Measurements from ENCODE around the gene MBNL2.

The MBNL2 gene

DNA sequence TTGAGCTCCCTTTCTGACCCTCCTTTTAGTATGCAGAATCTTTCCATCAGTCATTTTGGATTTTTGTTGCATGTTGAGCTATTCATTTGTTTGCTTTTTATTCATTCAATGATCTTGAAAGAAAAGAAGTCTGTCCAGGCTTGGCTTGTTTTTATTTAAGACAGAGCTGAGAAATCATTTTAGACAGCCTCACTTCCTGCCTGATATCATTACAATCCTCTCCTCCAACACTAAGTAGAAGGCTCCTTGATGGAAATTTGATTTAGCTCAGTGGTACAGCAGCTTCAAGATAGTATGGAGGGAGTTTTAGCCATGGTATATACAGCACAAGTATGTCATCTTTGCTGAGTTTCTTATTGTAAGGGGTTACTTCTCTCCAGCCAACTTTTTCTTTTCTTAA is 28.4 kb downstream of the MBNL2 start:
- no peak overlapping the region for H3K4me3 ChIP-seq (ENCODE audit: low read depth, low read length)
- TF ChIP-seq, protein P1, sequence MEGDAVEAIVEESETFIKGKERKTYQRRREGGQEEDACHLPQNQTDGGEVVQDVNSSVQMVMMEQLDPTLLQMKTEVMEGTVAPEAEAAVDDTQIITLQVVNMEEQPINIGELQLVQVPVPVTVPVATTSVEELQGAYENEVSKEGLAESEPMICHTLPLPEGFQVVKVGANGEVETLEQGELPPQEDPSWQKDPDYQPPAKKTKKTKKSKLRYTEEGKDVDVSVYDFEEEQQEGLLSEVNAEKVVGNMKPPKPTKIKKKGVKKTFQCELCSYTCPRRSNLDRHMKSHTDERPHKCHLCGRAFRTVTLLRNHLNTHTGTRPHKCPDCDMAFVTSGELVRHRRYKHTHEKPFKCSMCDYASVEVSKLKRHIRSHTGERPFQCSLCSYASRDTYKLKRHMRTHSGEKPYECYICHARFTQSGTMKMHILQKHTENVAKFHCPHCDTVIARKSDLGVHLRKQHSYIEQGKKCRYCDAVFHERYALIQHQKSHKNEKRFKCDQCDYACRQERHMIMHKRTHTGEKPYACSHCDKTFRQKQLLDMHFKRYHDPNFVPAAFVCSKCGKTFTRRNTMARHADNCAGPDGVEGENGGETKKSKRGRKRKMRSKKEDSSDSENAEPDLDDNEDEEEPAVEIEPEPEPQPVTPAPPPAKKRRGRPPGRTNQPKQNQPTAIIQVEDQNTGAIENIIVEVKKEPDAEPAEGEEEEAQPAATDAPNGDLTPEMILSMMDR (IDR thresholded peaks at IDR 0.05; ENCODE audit: low read depth, low read length): no peak

GRCh38 chr13:97252735-97253134 is 30.6 kb downstream of the MBNL2 start:
- TF ChIP-seq, protein P1 (IDR thresholded peaks at IDR 0.05; ENCODE audit: low read depth, low read length): no peak
- no peak overlapping the region for H3K4me3 ChIP-seq (ENCODE audit: low read depth, low read length)

DNA sequence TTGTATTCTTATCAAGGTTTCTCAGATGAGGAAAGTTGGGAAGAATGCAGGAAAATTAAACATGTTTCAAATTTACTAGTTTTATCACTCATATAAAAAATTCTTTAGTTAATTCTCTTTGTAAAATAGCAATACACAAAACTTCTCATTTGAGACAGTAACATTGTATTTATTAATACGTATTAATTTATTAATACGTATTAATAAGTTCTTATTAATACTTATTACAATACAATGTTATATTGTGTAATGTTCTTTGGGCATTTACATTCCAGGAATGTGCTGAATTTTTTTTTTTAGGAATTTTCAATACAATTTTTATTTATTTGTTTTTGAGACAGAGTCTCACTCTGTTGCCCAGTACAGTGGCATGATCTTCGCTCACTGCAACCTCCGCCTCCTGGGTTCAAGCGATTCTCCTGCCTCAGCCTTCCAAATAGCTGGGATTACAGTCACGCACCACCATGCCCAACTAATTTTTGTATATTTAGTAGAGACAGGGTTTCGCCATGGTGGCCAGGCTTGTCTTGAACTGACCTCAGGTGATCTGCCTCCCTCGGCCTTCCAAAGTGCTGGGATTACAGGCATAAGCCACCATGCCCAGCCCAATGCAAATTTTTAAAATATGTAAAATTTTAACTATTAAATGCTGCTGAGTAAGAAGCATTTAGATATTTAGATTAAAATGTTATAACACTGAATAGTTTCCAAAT is 31.6 kb downstream of the MBNL2 start:
- TF ChIP-seq, protein P1 (IDR thresholded peaks at IDR 0.05; ENCODE audit: low read depth, low read length): no peak
- no peak overlapping the region for H3K4me3 ChIP-seq (ENCODE audit: low read depth, low read length)

GRCh38 chr13:97254816-97255215 is 32.7 kb downstream of the MBNL2 start:
- no peak overlapping the region for H3K4me3 ChIP-seq (ENCODE audit: low read depth, low read length)
- TF ChIP-seq, protein P1 (IDR thresholded peaks at IDR 0.05; ENCODE audit: low read depth, low read length): no peak

GRCh38 chr13:97255515-97256021 is 33.4 kb downstream of the MBNL2 start:
- no peak overlapping the region for H3K4me3 ChIP-seq (ENCODE audit: low read depth, low read length)
- TF ChIP-seq, protein P1 (IDR thresholded peaks at IDR 0.05; ENCODE audit: low read depth, low read length): no peak

GRCh38 chr13:97256343-97256783 is 34.2 kb downstream of the MBNL2 start:
- TF ChIP-seq, protein P1 (IDR thresholded peaks at IDR 0.05; ENCODE audit: low read depth, low read length): no peak
- H3K4me3 ChIP-seq (ENCODE audit: low read depth, low read length): no peak overlapping the region

DNA sequence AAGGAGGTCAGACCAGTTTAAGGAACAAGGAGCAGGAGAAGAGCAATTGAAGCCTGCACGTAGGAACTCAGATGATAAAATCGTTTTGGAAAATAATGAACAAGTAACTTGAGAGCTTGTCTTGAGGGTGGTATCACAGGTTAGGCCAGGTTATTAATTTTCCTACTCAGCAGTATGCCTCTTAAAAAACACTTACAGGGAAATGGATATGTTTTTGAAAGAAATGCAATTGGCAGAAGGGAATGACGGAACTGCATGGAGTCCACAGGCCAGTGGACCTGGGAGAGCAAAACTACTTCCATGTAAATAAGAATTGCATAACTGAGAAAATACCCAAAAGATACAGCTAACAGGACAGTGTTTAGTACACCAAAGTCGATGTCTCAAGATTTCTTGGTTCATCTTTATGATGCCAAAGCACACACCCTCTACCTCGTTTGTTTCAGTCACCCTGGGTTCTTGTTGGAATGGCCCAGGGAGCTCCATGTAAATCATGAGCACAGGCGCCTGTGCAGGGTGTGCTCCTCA is 35.2 kb downstream of the MBNL2 start:
- no peak overlapping the region for H3K4me3 ChIP-seq (ENCODE audit: low read depth, low read length)
- TF ChIP-seq, protein P1 (IDR thresholded peaks at IDR 0.05; ENCODE audit: low read depth, low read length): no peak
